GM18526 (cell line): ENCODE data around the gene ZNF367.

Source experiments
- POLR2A ChIP-seq: IDR thresholded peaks from 3 replicates; pipeline ENCODE4 v1.6.1; 2011; ENCODE audit not compliant: insufficient read length; ENCODE audit errors: extremely low read depth

The ZNF367 gene

GRCh38 chr9:96448546-96449170 is 30.5 kb upstream of the ZNF367 start:
- TF ChIP-seq POLR2A, result no peak

DNA sequence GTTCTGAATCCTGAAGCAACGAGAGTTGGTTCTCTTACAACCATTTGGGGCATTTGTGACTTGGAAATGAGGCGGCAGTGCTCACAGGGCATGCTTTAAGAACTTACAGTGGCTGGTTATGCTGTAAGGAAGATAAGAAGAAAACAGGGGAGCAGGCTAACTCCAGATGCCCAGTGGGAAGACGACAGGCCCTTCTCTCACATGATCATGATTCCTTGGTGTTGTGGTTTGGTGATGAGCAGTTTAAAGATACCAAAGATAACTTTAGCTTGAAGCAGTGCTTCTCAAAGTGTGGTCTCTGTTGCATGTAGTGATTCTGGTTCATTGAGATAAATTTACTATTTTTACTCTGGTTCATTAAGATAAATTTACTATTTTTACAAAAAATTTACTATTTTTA is 29.2 kb upstream of the ZNF367 start:
- no peak for TF ChIP-seq POLR2A

GRCh38 chr9:96442491-96442890 is 24.3 kb upstream of the ZNF367 start:
- TF ChIP-seq POLR2A, result no peak

GRCh38 chr9:96441798-96442445 is 23.8 kb upstream of the ZNF367 start:
- no peak for TF ChIP-seq POLR2A

GRCh38 chr9:96440671-96441199 is 22.6 kb upstream of the ZNF367 start:
- TF ChIP-seq POLR2A, result no peak

- TF ChIP-seq POLR2A, result no peak
Observed at GRCh38 chr9:96437454-96437853, 19.3 kb upstream of the ZNF367 start.

GRCh38 chr9:96436456-96437126 is 18.4 kb upstream of the ZNF367 start:
- no peak for TF ChIP-seq POLR2A

GRCh38 chr9:96436063-96436455 is 17.9 kb upstream of the ZNF367 start:
- no peak for TF ChIP-seq POLR2A

- TF ChIP-seq POLR2A, result no peak
Observed at GRCh38 chr9:96435345-96435744, 17.2 kb upstream of the ZNF367 start.

DNA sequence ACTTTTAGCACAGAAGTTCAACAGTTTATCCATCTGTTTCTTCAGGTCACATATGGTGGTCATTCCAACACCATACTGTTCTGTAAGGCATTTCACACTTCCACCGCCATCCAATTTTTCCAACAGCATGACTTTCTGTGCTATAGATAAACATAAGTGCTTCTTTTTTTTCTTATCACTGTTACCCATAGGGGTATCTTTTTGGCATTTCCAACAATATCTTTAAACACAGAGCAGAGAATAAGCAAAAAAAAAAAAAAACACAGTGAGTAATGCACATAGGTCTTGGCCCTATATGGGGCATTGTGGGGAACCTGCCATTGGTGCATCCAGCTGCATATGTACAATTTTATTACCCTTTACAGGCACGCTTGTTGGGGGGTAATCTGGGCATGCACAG is 12.2 kb upstream of the ZNF367 start:
- no peak for TF ChIP-seq POLR2A

DNA sequence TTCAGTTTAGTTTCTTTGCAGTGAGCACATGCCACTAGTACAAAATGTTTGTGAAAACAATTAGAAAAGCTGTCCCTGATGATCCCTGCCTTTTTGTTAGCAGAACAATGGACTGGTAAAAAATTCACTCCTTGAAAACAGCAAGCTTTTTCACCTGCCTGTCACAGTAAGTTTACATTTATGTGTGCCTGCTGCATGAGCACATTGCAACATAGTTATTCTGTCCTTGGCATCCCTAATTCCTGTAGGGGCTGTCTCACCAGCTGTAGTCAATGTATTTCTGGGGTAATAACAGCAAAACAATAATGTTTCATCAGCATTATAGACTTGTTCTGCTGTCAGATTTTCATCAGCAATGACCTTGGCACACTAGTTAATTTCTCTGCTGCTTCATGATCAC is 11.6 kb upstream of the ZNF367 start:
- no peak for TF ChIP-seq POLR2A

DNA sequence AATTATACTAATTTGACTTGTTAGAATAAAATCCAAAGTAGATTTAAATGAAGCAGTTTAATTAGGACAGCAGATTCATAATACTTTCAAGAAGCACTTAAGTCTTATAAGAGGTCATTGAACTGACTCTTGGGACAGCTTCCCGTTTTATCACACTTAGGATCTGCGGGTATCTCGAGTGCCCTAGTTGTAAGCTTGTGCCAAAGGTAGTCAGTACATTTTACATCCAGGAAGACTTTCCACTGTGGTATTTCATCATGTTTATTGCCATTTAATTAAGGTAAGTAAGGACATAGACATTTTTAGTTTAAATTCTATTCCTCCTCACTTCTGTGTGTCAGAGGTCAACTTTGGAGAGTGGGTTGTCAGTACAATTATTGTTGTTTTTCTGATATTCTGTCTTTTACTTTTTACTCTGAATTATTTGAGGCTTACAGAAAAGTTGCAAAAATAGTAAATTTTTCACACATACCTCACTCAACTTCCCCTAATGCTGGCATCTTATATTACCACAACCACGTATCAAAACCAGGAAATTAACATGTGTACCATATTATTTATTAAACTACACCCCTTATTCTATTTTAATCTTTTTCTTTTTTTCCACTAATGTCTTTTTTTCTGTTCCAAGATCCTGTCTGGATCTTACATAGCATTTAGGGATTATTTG is 7.5 kb upstream of the ZNF367 start:
- no peak for TF ChIP-seq POLR2A

DNA sequence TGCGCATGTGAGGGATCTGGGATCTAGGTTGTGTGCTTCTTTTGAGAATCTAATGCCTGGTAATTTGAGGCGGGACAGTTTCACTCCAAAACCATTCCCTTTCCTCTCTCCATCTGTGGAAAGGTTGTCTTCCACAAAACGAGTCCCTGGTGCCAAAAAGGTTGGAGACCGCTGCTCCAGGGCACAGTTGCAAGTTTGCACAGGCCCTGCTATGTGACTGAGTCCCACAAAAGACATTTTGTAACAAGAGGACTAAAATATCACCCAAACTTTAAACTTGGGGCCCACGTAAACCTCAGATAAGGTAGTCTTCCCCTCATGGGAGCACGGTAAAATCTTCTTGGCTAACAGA is 5.8 kb upstream of the ZNF367 start:
- no peak for TF ChIP-seq POLR2A

DNA sequence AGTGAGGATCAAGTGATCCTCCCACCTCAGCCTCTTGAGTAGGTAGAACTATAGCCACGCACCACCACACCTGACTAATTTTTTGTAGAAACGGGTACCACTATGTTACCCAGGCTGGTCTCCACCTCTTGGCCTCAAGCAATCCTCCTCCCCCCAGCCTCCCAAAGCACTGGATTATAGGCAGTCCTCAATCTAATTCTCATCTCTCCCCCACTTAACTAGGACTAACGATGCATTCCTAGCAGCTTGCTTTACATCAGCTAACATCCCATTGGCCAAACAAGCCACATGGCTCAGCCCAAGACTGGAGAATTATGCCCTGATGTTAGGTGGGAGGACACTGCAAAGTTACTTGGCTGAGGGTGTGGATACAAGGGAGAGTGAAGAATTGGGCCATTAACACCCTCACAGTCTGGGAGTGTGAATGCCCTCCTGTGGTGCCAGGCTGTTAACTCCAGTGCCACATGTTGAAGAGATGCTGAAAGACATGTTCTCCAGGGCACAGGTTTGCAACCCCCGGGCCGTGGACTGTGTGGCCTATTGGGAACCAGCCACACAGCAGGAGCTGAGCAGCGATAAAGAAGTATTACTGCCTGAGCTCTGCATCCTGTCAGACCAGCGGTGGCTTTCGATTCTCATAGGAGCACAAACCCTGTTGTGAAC is 5.3 kb upstream of the ZNF367 start:
- no peak for TF ChIP-seq POLR2A

GRCh38 chr9:96420468-96421219 is 2.5 kb upstream of the ZNF367 start:
- no peak for TF ChIP-seq POLR2A
